Measurements from ENCODE around the gene FER.

Gene FER

DNA sequence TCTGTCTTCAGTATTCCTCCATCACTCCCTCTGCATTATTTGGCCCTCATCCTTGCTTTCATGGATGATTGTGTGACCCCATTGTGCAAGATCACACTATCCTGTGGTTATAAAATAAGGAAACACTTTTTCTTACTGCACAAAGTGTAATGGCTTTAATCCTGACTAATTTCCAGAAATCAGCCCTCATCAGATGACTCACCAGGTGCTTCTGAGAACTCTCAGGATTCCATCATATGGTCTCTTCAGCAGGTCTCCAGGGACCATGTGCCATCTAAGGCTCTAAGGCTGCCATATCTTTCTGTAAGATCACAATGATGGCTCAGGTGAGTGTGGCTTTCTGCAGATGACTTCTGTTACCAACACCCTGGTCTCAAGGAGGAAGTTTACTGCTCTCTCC is 27.3 kb upstream of the FER start:
- no peak overlapping the region for H2AFZ ChIP-seq (ENCODE audit: low read depth, low read length)
- peak; percentile 64 for ATAC-seq (ENCODE audit: insufficient read depth, low read depth)

DNA sequence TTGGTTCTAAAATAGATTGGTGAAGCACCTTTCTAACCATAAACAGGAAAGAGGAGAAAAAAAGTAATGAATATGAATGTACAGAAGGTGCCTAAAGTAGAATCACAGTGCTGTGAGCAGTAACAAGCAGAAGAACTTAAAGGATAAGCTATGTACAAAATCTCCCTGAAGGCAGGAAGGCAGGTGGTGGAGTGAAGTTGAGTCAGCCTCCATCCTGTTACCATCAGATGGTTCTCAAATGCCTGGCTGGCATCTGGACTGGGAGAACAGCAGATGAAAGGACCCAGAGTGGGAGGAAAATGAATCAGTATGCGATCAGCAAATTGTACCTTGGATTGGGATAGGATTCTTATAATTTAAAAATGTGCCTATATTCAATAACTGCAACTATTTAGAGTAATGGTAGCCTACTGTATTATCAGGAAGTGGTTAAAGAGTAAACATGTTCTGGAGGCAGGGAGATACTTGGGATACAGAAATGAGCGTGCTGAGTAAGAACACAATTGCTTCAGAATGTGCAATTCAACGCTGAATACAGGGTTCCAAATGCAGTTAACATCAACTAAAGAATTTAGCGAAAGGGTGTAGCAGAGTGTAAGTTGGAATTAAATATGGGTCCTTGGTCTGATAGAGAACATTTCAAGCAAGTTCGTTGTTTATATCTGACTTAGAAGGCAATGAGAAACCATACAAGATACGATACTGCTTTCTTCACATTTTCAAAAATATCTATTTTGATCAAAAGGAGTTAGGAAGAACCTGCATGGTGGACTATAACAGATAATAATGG is 21.1 kb upstream of the FER start:
- Histone ChIP-seq H3K36me3 (ENCODE audit: insufficient read depth, low read length) (no peaks in the 10 kb centered on the region), H3K27me3 (ENCODE audit: insufficient read depth, low read length, poor library complexity) (no peaks in the 10 kb centered on the region), H3K9ac (ENCODE audit: low read depth, low read length) (no peak overlapping the region), H3K79me2 (ENCODE audit: insufficient read depth, low read length) (no peaks in the 10 kb centered on the region), H2AFZ (ENCODE audit: low read depth, low read length) (peak overlapping the region; percentile 81), H3K9me3 (ENCODE audit: insufficient read depth, low read length, severe bottlenecking) (no peaks in the 10 kb centered on the region), H3K4me3 (ENCODE audit: low read depth in 1 of 2, low read length in 2 of 2) (no peak overlapping the region), H3K27ac (ENCODE audit: low read length) (no peak overlapping the region), H4K20me1 (ENCODE audit: insufficient read depth, low read length) (no peaks in the 10 kb centered on the region), H3K4me2 (ENCODE audit: insufficient read depth, low read length) (peak overlapping the region; percentile 77; the same call in 1 of the 2 replicates), H3K4me1 (ENCODE audit: insufficient read depth, low read length) (peaks cover 29% of the 10 kb centered on the region)
- TF ChIP-seq, protein P1, sequence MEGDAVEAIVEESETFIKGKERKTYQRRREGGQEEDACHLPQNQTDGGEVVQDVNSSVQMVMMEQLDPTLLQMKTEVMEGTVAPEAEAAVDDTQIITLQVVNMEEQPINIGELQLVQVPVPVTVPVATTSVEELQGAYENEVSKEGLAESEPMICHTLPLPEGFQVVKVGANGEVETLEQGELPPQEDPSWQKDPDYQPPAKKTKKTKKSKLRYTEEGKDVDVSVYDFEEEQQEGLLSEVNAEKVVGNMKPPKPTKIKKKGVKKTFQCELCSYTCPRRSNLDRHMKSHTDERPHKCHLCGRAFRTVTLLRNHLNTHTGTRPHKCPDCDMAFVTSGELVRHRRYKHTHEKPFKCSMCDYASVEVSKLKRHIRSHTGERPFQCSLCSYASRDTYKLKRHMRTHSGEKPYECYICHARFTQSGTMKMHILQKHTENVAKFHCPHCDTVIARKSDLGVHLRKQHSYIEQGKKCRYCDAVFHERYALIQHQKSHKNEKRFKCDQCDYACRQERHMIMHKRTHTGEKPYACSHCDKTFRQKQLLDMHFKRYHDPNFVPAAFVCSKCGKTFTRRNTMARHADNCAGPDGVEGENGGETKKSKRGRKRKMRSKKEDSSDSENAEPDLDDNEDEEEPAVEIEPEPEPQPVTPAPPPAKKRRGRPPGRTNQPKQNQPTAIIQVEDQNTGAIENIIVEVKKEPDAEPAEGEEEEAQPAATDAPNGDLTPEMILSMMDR (IDR thresholded peaks at IDR 0.05; ENCODE audit: borderline replicate concordance, extremely low read depth, low read length, poor library complexity, severe bottlenecking) = no peak
- no peak for TF ChIP-seq EZH2 (IDR thresholded peaks at IDR 0.05; ENCODE audit: borderline replicate concordance, low read depth, low read length, severe bottlenecking)
- no peak for DNase-seq
- ATAC-seq (ENCODE audit: insufficient read depth, low read depth) = no peak

More for the DNA sequence above, 27.3 kb upstream of the FER start:
- TF ChIP-seq, protein P1 (IDR thresholded peaks at IDR 0.05; ENCODE audit: borderline replicate concordance, extremely low read depth, low read length, poor library complexity, severe bottlenecking) = no peak
- TF ChIP-seq EZH2 (IDR thresholded peaks at IDR 0.05; ENCODE audit: borderline replicate concordance, low read depth, low read length, severe bottlenecking) = no peak
- H3K9ac ChIP-seq (ENCODE audit: low read depth, low read length) = no peak overlapping the region
- H3K79me2 ChIP-seq (ENCODE audit: insufficient read depth, low read length) = no peaks in the 10 kb centered on the region
- no peak overlapping the region for H3K4me2 ChIP-seq (ENCODE audit: insufficient read depth, low read length)
- H3K27me3 ChIP-seq (ENCODE audit: insufficient read depth, low read length, poor library complexity) = no peaks in the 10 kb centered on the region
- H3K9me3 ChIP-seq (ENCODE audit: insufficient read depth, low read length, severe bottlenecking) = no peaks in the 10 kb centered on the region
- H3K36me3 ChIP-seq (ENCODE audit: insufficient read depth, low read length) = no peaks in the 10 kb centered on the region
- H4K20me1 ChIP-seq (ENCODE audit: insufficient read depth, low read length) = no peaks in the 10 kb centered on the region
- H3K27ac ChIP-seq (ENCODE audit: low read length) = no peak overlapping the region
- no peaks in the 10 kb centered on the region for H3K4me1 ChIP-seq (ENCODE audit: insufficient read depth, low read length)
- no peak overlapping the region for H3K4me3 ChIP-seq (ENCODE audit: low read depth in 1 of 2, low read length in 2 of 2)
- DNase-seq = peak; percentile 19

DNA sequence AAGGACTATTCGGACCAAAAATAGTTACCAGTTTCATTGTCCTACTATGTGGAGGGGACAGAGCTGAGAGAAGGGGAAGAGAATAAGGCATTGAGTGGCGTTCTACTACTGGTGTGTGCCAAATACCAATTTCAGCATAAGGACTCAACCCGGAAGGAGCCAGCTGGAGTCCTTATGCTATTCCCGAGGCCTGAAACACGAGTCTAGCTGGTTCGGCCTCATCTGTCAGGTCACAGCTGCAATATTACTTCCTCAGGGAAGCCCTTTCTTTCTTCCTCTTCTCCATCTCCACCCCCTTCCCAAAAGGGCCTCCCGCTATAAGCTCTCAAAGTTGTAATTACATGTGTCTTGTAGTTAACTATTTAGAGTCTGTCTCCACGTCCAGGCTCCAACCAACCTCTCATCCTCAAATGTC is 20.5 kb upstream of the FER start:
- Histone ChIP-seq H3K4me1 (ENCODE audit: insufficient read depth, low read length) (peaks cover 29% of the 10 kb centered on the region), H3K4me2 (ENCODE audit: insufficient read depth, low read length) (peak overlapping the region; percentile 77), H3K4me3 (ENCODE audit: low read depth in 1 of 2, low read length in 2 of 2) (peak overlapping the region in 1 of 2 experiments; percentile 62; a peak in 2 of 4 replicates), H3K36me3 (ENCODE audit: insufficient read depth, low read length) (no peaks in the 10 kb centered on the region), H2AFZ (ENCODE audit: low read depth, low read length) (peak overlapping the region; percentile 81), H3K27me3 (ENCODE audit: insufficient read depth, low read length, poor library complexity) (no peaks in the 10 kb centered on the region), H3K9ac (ENCODE audit: low read depth, low read length) (no peak overlapping the region), H3K79me2 (ENCODE audit: insufficient read depth, low read length) (no peaks in the 10 kb centered on the region), H3K9me3 (ENCODE audit: insufficient read depth, low read length, severe bottlenecking) (no peaks in the 10 kb centered on the region), H4K20me1 (ENCODE audit: insufficient read depth, low read length) (no peaks in the 10 kb centered on the region), H3K27ac (ENCODE audit: low read length) (no peak overlapping the region)
- DNase-seq = no peak
- no peak for ATAC-seq (ENCODE audit: insufficient read depth, low read depth)
- TF ChIP-seq, protein P1 (IDR thresholded peaks at IDR 0.05; ENCODE audit: borderline replicate concordance, extremely low read depth, low read length, poor library complexity, severe bottlenecking) = no peak
- TF ChIP-seq EZH2 (IDR thresholded peaks at IDR 0.05; ENCODE audit: borderline replicate concordance, low read depth, low read length, severe bottlenecking) = no peak

All from DND-41 (cell line).